Sigmoid colon (tissue), 7 donors: ENCODE results near the gene MVB12A. TPM values are rescaled to one million over a fixed set of nuclear protein-coding genes. Genes with fewer than 3 reads are reported as not detected.

Source experiments
- DNase-seq: peaks from one replicate; pipeline ENCODE4 v3.0.0-alpha.2; 2019
- H3K27ac ChIP-seq, 4 donors: fragments of 200-600 bp; sonication (generic); one replicate each; pipeline ENCODE4 v1.5.1; 2016 to 2019; ENCODE audit warnings: mild to moderate bottlenecking in 1 of 4
- H3K27me3 ChIP-seq, 3 donors: fragments of 200-600 bp; sonication (generic); one replicate each; pipeline ENCODE4 v1.5.1; 2019; ENCODE audit warnings: mild to moderate bottlenecking in 1 of 3
- H3K36me3 ChIP-seq, 4 donors: fragments of 200-600 bp; sonication (generic); one replicate each; pipeline ENCODE4 v1.5.1; 2016 to 2019
- H3K4me1 ChIP-seq, 4 donors: fragments of 200-600 bp; sonication (generic); one replicate each; pipeline ENCODE4 v1.5.1; 2017 to 2019
- H3K4me3 ChIP-seq, 4 donors: fragments of 200-600 bp; sonication (generic); one replicate each; pipeline ENCODE4 v1.5.1; 2017 to 2019; ENCODE audit warnings: mild to moderate bottlenecking in 2 of 4, moderate library complexity in 1 of 4
- H3K9me3 ChIP-seq, 4 donors: fragments of 200-600 bp in 3 of 4; sonication (generic) in 3 of 4; one replicate each; pipeline versions ENCODE4 v1.5.1 to v1.6.1; 2013 to 2019
- CTCF ChIP-seq, 4 experiments: fragments of 450-650 bp in 3 of 4; fragments of 200-600 bp in 1 of 4; IDR thresholded peaks; one replicate each; pipeline ENCODE4 v1.5.1; 2016 to 2019; ENCODE audit warnings: antibody characterized with exemption in 4 of 4, mild to moderate bottlenecking in 3 of 4, moderate library complexity in 2 of 4
- EP300 ChIP-seq, 4 donors: sonication (generic); formaldehyde crosslinking; IDR thresholded peaks; one replicate each; pipeline ENCODE4 v1.6.1; 2017; ENCODE audit warnings: antibody characterized with exemption in 4 of 4
- POLR2A ChIP-seq, 2 donors: fragments of 450-650 bp; IDR thresholded peaks; one replicate each; pipeline ENCODE4 v1.6.1; 2016; ENCODE audit warnings: antibody characterized with exemption in 2 of 2, mild to moderate bottlenecking in 2 of 2, moderate library complexity in 2 of 2
- POLR2AphosphoS5 ChIP-seq, 4 donors: sonication (generic); formaldehyde crosslinking; IDR thresholded peaks; one replicate each; pipeline ENCODE4 v1.6.1; 2017; ENCODE audit warnings: antibody characterized with exemption in 4 of 4
- WGBS, 2 donors: extraction: QIAGEN DNeasy Blood & Tissue Kit; methylation state at CpG; one replicate each; pipeline ENCODE4 v1.1.7; 2013; 5-methylcytosine and 5-hydroxymethylcytosine counted together
- intact Hi-C: fragments of 100-400 bp; cut with DNase I; formaldehyde crosslinking; loops from one replicate; pipeline ENCODE4 v1.15.1; 2023
- polyA plus RNA-seq, 3 donors: library from polyadenylated mRNA; stranded (reverse); fragments of 200-250 nt; gene quantifications; one replicate each; pipeline ENCODE4 v1.2.3, GENCODE V29; 2013
- total RNA-seq, 4 donors: library from RNA; depleted of rRNA; stranded (reverse); fragments of >200 nt; gene quantifications; one replicate each; pipeline ENCODE4 v1.1.0, GENCODE V29; 2016
- donor health status: healthy with polysubstance abuse.
- donor health status: Bipolar disorder and iron deficiency.
- donor health status: healthy.

Gene MVB12A
- total and polyA plus RNA-seq, 7 donors = 40.4 to 102 (median 55.8) TPM

- peak overlapping the region in 3 of 4 donors; percentile 40 to 50 (median 48) for H3K4me3 ChIP-seq
- no peak for DNase-seq
- H3K27me3 ChIP-seq = no peaks in the 10 kb centered on the region
- 66 to 88% methylated on average over 6 of the region's 6 CpGs for WGBS, 2 donors
- no peaks in the 10 kb centered on the region for H3K9me3 ChIP-seq
- peaks cover 0 to 50% (median 29%) of the 10 kb centered on the region in 4 donors for H3K4me1 ChIP-seq
- peaks cover 0 to 18% (median 0%) of the 10 kb centered on the region in 4 donors for H3K36me3 ChIP-seq
- intact Hi-C loops = no loop called here
- H3K27ac ChIP-seq = peak overlapping the region in 3 of 4 donors; percentile 72 to 84 (median 78)
- TF ChIP-seq EP300 (IDR thresholded peaks at IDR 0.05) (no peak), CTCF (IDR thresholded peaks at IDR 0.05) (no peak)
Observed at GRCh38 chr19:17404015-17404414, 15.8 kb upstream of the MVB12A start.

- no peak for DNase-seq
- WGBS, 2 donors = 62 to 78% methylated on average over 7 of the region's 7 CpGs
- TF ChIP-seq POLR2A (IDR thresholded peaks at IDR 0.05) = no peak
- no peak for TF ChIP-seq POLR2AphosphoS5 (IDR thresholded peaks at IDR 0.05)
- no peak for TF ChIP-seq EP300 (IDR thresholded peaks at IDR 0.05)
- no peak for TF ChIP-seq CTCF (IDR thresholded peaks at IDR 0.05)
- H3K4me3 ChIP-seq = peak overlapping the region; percentile 16 to 50 (median 44)
- intact Hi-C loops = no loop called here
- no peaks in the 10 kb centered on the region for H3K27me3 ChIP-seq
- H3K36me3 ChIP-seq = peaks cover 0 to 16% (median 0%) of the 10 kb centered on the region in 4 donors
- peak overlapping the region; percentile 70 to 84 (median 75) for H3K27ac ChIP-seq
- no peaks in the 10 kb centered on the region for H3K9me3 ChIP-seq
- peaks cover 0 to 50% (median 29%) of the 10 kb centered on the region in 4 donors for H3K4me1 ChIP-seq
Observed at GRCh38 chr19:17404621-17405249, 15.1 kb upstream of the MVB12A start.

DNA sequence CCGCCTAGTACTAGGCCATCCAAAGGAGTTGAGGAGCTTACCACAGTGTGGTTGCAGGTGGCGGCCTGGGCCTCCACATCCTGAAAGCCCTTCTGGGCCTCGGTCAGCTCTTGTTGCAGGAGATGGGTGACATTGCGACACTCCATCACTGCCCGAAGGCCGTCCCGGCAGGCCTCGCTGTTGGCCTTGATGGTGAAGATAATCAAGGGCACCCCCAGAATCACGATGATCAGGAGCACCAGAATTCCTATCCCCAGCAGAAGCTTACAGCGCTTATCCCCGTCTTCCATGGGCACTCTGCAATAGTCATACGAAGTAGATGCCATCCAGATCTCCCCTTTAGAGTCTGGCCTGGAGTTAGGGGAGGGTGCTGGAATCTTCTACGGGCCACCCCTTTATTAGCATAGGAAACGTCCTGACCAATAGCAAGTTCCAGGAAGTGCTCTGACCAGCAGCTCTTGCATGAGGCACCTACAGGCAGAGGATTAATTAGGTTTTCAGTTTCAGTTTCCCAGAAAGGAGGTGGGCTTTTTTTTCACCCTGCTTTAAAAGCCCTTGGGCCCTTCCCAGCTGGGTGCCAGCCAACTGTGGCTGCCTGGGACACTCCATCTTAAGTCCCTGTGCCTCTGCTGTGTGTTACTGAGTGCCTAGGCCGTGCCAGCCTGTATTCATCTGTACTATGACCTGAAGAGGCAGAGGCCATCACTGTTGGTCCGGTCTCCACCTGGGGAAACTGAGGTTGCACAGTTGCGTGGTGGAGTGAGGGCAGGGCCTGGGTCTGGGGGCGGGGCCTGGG lies 14.4 kb upstream of the MVB12A start, which contains the start of gene BST2:
Gene BST2 (minus strand): TSS at position 381 of the 796 bp plus-strand sequence. CDS start 55 bp downstream, at position 326.
- WGBS, 2 donors = 43 to 71% methylated on average over 18 of the region's 18 CpGs
- H3K4me3 ChIP-seq = peak within 1 kb of the TSS; percentile 16 to 50 (median 44)
- intact Hi-C loops = no loop called here
- no peaks in the 10 kb centered on the region for H3K27me3 ChIP-seq
- peaks cover 0 to 10% (median 0%) of the 10 kb centered on the region in 4 donors for H3K36me3 ChIP-seq
- H3K27ac ChIP-seq = peak within 1 kb of the TSS; percentile 70 to 84 (median 75)
- peaks cover 0 to 50% (median 29%) of the 10 kb centered on the region in 4 donors for H3K4me1 ChIP-seq
- TF ChIP-seq POLR2AphosphoS5 (IDR thresholded peaks at IDR 0.05) (peak in 3 of 4 donors; percentile 34 to 78 (median 57)), CTCF (IDR thresholded peaks at IDR 0.05) (no peak)
- DNase-seq = peak; percentile 87
- H3K9me3 ChIP-seq = no peaks in the 10 kb centered on the region

DNA sequence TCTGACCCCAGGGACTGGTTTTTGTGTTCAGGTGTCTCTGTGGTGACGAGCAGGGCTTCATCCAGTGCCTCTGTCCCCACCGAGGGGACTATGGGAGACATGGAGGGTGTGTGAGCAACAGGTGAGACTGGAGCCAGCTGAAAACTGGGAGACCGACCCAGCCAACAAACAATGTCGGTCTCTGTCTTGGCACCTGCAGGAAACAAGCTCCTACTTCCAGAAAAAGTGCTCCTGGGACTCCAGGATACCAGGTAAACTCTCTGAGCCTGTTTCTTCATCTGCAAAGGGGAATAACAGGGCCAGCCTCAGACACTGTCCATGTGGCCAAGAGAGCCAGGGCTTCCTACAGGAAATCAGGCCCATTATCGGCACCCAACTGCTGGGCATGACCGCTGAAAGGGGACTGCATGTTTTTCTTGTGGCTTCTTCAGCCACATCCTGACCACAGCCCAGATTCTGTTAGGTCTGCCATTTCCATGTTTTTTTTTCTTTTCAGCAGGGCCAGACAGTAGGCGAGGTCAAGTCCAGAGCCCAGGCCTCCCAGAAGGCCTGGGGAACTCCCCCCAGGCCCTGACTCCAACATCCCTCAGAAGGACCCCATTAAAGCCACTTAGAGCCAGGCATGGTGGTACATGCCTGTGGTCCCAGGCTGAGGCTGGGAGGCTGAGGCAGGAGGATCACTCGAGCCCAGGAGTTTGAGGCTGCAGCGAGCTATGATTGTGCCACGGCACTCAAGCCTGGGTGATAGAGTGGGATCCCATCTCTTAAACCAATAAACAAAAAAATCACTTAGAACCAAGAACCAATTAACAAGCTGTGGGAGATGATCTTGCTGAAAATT lies 13.6 kb upstream of the MVB12A start:
- WGBS, 2 donors = 46 to 71% methylated on average over 10 of the region's 10 CpGs
- Histone ChIP-seq H3K27ac (peak overlapping the region; percentile 70 to 84 (median 75)), H3K36me3 (peaks cover 0 to 10% (median 0%) of the 10 kb centered on the region in 4 donors), H3K9me3 (no peaks in the 10 kb centered on the region), H3K27me3 (no peaks in the 10 kb centered on the region), H3K4me1 (peaks cover 0 to 50% (median 29%) of the 10 kb centered on the region in 4 donors), H3K4me3 (peak overlapping the region in 3 of 4 donors; percentile 40 to 50 (median 48))
- no peak for TF ChIP-seq CTCF (IDR thresholded peaks at IDR 0.05)
- no peak for TF ChIP-seq POLR2A (IDR thresholded peaks at IDR 0.05)
- TF ChIP-seq EP300 (IDR thresholded peaks at IDR 0.05) = no peak
- TF ChIP-seq POLR2AphosphoS5 (IDR thresholded peaks at IDR 0.05) = no peak
- intact Hi-C loops = no loop called here
- DNase-seq = no peak
